Osteoblast (primary cell): ENCODE results near the gene LLGL2. TPM values are rescaled to one million over a fixed set of nuclear protein-coding genes. Genes with fewer than 3 reads are reported as not detected.
"Not testable (repeated sequence)": the region's sequence is repeated elsewhere in the genome, so short reads cannot be mapped to it uniquely, and the experiment has no call there.

Experiments
- DNase-seq: peaks from one replicate; pipeline ENCODE4 v3.0.0; 2011; ENCODE audit warnings: low spot score, mixed read lengths; ENCODE audit not compliant: insufficient read length; ENCODE audit errors: missing footprints
- H2AFZ ChIP-seq: 2 replicates; pipeline ENCODE4 v1.6.0; 2011; ENCODE audit warnings: mild to moderate bottlenecking, low read length
- H3K27ac ChIP-seq: 2 replicates; pipeline ENCODE4 v1.5.1; 2011; ENCODE audit warnings: mild to moderate bottlenecking, low read depth, low read length, moderate library complexity
- H3K27me3 ChIP-seq: 2 replicates; pipeline ENCODE4 v1.6.0; 2012; ENCODE audit warnings: mild to moderate bottlenecking, control low read depth, inconsistent platforms, low read length, moderate library complexity; ENCODE audit not compliant: insufficient read depth
- H3K36me3 ChIP-seq: 2 replicates; pipeline ENCODE4 v1.5.1; 2011; ENCODE audit warnings: mild to moderate bottlenecking, low read length, control low read depth, moderate library complexity; ENCODE audit not compliant: insufficient read depth
- H3K4me1 ChIP-seq: 2 replicates; pipeline ENCODE4 v1.5.1; 2011; ENCODE audit warnings: mild to moderate bottlenecking, low read length, control low read depth, moderate library complexity; ENCODE audit not compliant: insufficient read depth
- H3K4me2 ChIP-seq: 2 replicates; pipeline ENCODE4 v1.6.0; 2011; ENCODE audit warnings: mild to moderate bottlenecking, low read length; ENCODE audit not compliant: insufficient read depth
- H3K4me3 ChIP-seq: fragments of 200-600 bp; sonication (generic); 3 replicates; pipeline ENCODE4 v1.5.1; 2012; ENCODE audit warnings: mild to moderate bottlenecking, low read length, inconsistent platforms; ENCODE audit not compliant: insufficient read depth
- H3K79me2 ChIP-seq: 2 replicates; pipeline ENCODE4 v1.6.0; 2012; ENCODE audit warnings: mild to moderate bottlenecking, low read length, control low read depth, inconsistent platforms; ENCODE audit not compliant: insufficient read depth
- H3K9me3 ChIP-seq: 2 replicates; pipeline ENCODE4 v1.5.1; 2011; ENCODE audit warnings: low read depth, low read length, control low read depth
- H4K20me1 ChIP-seq: 2 replicates; pipeline ENCODE4 v1.6.0; 2012; ENCODE audit warnings: mild to moderate bottlenecking, low read length, control low read depth; ENCODE audit not compliant: insufficient read depth
- CTCF ChIP-seq: IDR thresholded peaks from 2 replicates; pipeline ENCODE4 v1.5.1; 2011; ENCODE audit warnings: mild to moderate bottlenecking, low read depth, low read length, moderate library complexity; ENCODE audit errors: extremely low read depth
- total RNA-seq: library from RNA; depleted of rRNA; stranded (reverse); fragments of >200 nt; gene quantifications from 2 replicates; pipeline ENCODE4 v1.2.3, GENCODE V29; 2012

Gene LLGL2
- total RNA-seq: 0.36 and 0.59 TPM in 2 replicates

GRCh38 chr17:75524970-75525805 lies at the start of gene LLGL2:
Gene LLGL2, plus strand, starts transcription at chr17:75525697. Its CDS starts 17,730 bp downstream, at chr17:75543427.
- TF ChIP-seq CTCF: no peak
- Histone ChIP-seq H3K36me3 (no peaks in the 10 kb centered on the region), H4K20me1 (no peaks in the 10 kb centered on the region), H3K4me2 (peak within 1 kb of the TSS; percentile 70), H3K27me3 (peaks cover 15% of the 10 kb centered on the region), H3K9me3 (no peaks in the 10 kb centered on the region), H2AFZ (no peak within 1 kb of the TSS), H3K4me3 (peak within 1 kb of the TSS; percentile 65), H3K4me1 (no peaks in the 10 kb centered on the region), H3K79me2 (no peaks in the 10 kb centered on the region), H3K27ac (no peak within 1 kb of the TSS)
- DNase-seq: peak; percentile 97

GRCh38 chr17:75475851-75476250 lies 49.6 kb upstream of the LLGL2 start:
- peaks cover 10% of the 10 kb centered on the region for H3K36me3 ChIP-seq
- no peak overlapping the region for H3K4me2 ChIP-seq
- peaks cover 22% of the 10 kb centered on the region for H4K20me1 ChIP-seq
- no peak overlapping the region for H2AFZ ChIP-seq
- no peak overlapping the region for H3K27ac ChIP-seq
- H3K9me3 ChIP-seq: no peaks in the 10 kb centered on the region
- TF ChIP-seq CTCF: no peak
- H3K79me2 ChIP-seq: peaks cover 5% of the 10 kb centered on the region
- no peak overlapping the region for H3K4me3 ChIP-seq
- DNase-seq: peak; percentile 53
- H3K27me3 ChIP-seq: no peaks in the 10 kb centered on the region
- H3K4me1 ChIP-seq: peaks cover 4% of the 10 kb centered on the region

- peak; percentile 79 for DNase-seq
- Histone ChIP-seq H3K4me3 (no peak overlapping the region), H3K36me3 (peaks cover 10% of the 10 kb centered on the region), H3K27me3 (no peaks in the 10 kb centered on the region), H2AFZ (no peak overlapping the region), H3K27ac (no peak overlapping the region), H3K4me1 (peaks cover 4% of the 10 kb centered on the region), H4K20me1 (peaks cover 22% of the 10 kb centered on the region), H3K79me2 (peaks cover 5% of the 10 kb centered on the region), H3K9me3 (no peaks in the 10 kb centered on the region), H3K4me2 (no peak overlapping the region)
- no peak for TF ChIP-seq CTCF
Observed at GRCh38 chr17:75476271-75476671, 49.2 kb upstream of the LLGL2 start.

- Histone ChIP-seq H3K79me2 (peaks cover 5% of the 10 kb centered on the region), H3K9me3 (no peaks in the 10 kb centered on the region), H3K4me3 (no peak overlapping the region), H3K36me3 (peaks cover 9% of the 10 kb centered on the region), H3K27me3 (no peaks in the 10 kb centered on the region), H4K20me1 (peaks cover 20% of the 10 kb centered on the region), H2AFZ (no peak overlapping the region), H3K27ac (no peak overlapping the region), H3K4me1 (peaks cover 4% of the 10 kb centered on the region), H3K4me2 (no peak overlapping the region)
- DNase-seq: peak; percentile 51
- TF ChIP-seq CTCF: no peak
Observed at GRCh38 chr17:75476752-75477489, 48.6 kb upstream of the LLGL2 start.

- not testable (repeated sequence) for H3K36me3 ChIP-seq, H2AFZ ChIP-seq, H3K4me2 ChIP-seq, H3K4me1 ChIP-seq, H3K9me3 ChIP-seq, H3K27ac ChIP-seq, H3K4me3 ChIP-seq, H3K27me3 ChIP-seq, H3K79me2 ChIP-seq
- DNase-seq: peak; percentile 36
- H4K20me1 ChIP-seq: peaks cover 20% of the 10 kb centered on the region
Observed at GRCh38 chr17:75477490-75477862, 48.0 kb upstream of the LLGL2 start.
